GM19193 (cell line): ENCODE measurements around the gene INTS1.

Experiments used
- POLR2A ChIP-seq: IDR thresholded peaks from 4 replicates; pipeline ENCODE4 v1.6.1; 2011; ENCODE audit not compliant: insufficient read depth, insufficient read length; ENCODE audit errors: extremely low read depth

INTS1 gene, protein sequence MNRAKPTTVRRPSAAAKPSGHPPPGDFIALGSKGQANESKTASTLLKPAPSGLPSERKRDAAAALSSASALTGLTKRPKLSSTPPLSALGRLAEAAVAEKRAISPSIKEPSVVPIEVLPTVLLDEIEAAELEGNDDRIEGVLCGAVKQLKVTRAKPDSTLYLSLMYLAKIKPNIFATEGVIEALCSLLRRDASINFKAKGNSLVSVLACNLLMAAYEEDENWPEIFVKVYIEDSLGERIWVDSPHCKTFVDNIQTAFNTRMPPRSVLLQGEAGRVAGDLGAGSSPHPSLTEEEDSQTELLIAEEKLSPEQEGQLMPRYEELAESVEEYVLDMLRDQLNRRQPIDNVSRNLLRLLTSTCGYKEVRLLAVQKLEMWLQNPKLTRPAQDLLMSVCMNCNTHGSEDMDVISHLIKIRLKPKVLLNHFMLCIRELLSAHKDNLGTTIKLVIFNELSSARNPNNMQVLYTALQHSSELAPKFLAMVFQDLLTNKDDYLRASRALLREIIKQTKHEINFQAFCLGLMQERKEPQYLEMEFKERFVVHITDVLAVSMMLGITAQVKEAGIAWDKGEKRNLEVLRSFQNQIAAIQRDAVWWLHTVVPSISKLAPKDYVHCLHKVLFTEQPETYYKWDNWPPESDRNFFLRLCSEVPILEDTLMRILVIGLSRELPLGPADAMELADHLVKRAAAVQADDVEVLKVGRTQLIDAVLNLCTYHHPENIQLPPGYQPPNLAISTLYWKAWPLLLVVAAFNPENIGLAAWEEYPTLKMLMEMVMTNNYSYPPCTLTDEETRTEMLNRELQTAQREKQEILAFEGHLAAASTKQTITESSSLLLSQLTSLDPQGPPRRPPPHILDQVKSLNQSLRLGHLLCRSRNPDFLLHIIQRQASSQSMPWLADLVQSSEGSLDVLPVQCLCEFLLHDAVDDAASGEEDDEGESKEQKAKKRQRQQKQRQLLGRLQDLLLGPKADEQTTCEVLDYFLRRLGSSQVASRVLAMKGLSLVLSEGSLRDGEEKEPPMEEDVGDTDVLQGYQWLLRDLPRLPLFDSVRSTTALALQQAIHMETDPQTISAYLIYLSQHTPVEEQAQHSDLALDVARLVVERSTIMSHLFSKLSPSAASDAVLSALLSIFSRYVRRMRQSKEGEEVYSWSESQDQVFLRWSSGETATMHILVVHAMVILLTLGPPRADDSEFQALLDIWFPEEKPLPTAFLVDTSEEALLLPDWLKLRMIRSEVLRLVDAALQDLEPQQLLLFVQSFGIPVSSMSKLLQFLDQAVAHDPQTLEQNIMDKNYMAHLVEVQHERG (N-terminal part only)

DNA sequence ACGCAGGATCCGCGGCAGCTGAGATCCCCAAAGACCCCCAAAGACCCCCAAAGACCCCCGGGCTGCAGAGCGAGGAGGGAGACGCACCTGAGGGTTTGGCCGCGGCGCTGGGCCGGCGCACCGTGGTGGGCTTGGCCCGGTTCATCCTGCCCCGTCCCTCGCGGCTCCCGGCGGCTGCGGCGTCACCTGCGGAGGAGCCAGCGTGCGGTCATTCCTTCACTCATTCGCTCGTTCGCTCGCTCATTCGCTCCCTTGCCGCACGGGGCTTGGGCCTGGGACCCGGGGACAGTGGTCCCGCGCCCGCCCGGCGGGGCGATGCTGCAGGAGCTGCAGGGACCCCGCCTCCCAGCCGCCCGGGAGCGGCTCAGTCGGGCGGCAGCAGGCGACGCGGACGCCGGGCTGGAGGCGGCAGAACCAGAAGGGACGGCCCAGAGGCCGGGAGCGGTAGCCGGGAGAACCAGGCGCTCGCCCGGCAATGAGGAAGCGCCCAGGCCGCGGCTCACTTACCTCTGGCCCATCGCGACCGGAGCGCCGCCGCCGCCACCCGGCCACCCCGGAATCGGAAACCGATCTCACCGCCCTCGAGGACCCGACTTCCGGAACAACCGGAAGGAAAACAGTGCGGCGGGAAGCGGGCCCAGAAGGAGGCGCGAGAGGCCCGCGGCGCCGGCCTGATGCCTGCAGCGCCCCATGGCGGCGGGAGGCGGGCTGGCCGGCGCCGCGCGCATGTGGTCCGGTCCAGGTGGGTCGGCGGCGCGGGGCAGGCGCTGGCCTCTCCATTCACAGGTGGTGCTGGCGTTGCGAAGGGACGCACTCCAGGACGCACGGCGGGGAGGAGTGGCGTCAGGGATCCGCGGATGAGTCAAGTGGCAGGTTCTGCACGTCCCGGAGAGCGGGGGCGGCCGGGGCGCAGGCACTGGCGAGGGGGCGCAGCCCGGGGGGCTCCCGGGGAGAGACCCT, at the start of gene INTS1:
Gene INTS1, minus strand, starts transcription at position 574 of the 960 bp plus-strand sequence. Its CDS starts 429 bp downstream, at position 145.
- TF ChIP-seq POLR2A, result peak; percentile 85

DNA sequence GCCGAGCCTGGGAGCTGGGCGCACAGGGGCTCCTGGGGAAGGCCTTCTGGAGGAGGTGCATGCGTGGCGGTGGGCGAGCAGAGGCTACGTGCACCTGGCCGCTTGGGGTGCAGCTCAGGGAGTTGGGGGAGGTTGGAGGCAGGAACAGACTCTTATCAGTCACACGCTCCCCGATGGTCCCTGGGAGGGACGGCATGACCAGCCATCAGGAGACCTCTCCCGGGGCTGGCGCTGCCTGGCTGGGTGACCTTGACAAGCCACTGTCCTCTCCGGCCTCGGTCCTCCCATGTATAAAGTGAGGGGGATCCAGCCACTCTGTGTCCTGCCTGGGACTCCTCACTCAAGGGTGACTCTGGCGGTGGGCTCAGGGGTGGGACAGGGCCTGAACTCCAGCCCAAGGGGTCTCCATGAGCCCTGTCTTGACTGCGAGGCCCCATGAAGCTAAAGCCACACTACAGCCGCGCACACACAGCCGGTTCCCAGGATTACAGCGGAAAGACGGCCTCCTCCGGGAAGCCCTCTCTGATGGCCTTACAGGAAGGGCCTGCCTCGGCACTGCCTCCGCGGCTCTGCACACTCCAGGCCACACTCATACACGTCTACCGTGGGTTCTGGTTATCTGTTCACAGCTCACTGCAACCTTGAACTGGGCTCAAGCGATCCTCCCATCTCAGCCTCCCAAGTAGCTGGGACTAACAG, 49.5 kb upstream of the INTS1 start:
- no peak for TF ChIP-seq POLR2A

DNA sequence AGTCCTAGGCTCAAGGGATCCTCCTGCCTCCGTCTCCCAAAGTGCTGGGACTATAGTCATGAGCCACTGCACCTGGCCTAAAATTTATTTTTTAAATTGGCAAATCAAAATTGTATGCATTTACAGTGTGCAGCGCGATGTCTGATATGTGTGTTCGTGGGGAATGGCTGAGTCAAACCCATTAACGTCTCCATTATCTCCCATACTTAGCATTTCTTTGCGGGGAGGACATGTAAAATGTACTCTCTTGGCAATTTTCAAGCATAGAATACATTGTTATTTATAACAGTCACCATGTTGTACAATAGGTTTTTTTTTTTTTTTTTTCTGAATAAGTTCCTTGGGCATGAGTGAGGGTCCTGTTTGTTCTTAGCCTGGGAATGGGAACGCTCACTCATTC, 48.0 kb upstream of the INTS1 start:
- no peak for TF ChIP-seq POLR2A

DNA sequence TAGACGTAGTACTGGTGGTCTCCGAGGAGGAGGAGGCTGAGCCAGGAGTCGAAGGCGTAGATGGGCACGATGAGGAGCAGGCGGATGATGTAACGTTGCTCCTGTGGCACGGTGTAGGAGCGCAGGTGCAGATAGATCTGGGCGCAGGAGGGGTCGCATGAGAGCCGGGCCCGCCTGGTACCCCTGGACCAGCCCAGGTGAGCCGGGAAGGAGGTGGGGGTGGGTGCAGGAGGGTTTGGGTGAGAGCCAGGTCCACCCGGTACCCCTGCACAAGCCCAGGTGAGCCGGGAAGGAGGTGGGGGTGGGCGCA, 46.6 kb upstream of the INTS1 start:
- no peak for TF ChIP-seq POLR2A

DNA sequence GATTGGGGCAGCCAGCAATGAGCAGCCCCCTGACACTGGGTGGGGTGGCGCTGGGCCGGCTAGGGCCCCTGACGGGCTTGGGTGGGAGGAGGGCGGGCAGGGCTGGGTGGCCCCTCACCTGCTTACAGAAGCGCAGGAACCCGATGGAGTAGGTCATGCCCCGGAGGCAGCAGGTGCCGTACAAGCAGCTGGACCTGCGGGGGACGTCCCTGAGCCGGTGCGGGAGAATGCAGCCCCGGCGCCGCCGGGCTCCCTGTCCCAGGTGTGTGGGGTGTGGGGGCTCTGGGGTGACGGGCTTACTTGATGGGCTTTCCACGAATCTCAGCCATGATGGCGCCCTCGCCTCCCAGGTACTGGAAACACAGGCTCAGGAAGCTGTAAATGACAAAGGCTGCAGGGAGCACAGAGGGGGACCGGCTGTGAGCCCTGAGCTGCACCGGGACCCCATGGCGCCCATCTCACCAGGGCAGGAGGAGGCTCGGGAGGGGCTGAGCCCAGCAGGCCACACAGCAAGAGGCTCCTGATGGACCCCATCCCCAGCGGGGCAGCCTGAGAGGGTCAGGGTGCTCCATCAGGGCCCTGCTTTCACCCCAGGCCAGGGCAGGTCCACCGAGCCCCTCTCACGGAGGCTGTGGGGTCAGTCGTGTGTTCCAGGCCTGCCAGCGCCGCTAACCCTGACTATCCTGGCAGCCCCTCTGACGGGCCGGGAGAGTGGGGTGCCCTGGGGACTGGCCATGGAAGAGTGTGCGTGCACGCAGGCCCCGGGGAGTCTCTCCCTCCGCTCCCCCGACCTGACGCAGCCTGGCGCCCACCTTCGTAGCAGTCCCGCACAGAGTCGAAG, 46.0 kb upstream of the INTS1 start:
- no peak for TF ChIP-seq POLR2A

DNA sequence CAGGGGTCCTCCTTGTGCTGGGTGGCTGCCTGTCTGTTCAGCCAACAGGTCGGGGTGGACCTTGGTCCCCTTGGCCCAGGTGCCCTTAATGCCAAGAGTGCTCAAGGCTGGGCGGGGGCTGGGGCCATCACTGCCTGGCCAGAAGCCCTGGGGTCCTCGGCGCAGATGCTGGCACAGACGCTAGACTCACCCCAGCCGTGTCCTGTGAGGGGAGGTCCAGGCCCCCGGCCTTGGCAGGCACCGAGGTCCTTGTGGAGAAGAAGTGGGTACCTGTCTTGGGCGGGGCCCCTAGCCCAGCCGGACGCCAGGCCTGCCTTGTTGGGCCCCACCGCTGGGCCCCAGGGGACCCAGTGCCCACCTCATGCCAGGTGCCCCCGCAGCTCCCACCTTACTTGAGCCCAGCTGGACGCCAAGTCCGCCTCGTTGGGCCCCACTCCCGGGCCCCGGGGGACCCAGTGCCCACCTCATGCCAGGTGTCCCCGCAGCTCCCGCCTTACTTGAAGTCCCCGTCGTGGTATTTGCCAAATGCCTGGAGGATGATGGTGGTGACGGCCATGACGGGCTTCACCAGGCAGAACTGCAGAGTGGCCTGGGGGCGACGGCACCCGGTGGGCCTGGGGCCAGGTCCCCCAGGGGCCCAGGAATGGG, 45.3 kb upstream of the INTS1 start:
- no peak for TF ChIP-seq POLR2A

DNA sequence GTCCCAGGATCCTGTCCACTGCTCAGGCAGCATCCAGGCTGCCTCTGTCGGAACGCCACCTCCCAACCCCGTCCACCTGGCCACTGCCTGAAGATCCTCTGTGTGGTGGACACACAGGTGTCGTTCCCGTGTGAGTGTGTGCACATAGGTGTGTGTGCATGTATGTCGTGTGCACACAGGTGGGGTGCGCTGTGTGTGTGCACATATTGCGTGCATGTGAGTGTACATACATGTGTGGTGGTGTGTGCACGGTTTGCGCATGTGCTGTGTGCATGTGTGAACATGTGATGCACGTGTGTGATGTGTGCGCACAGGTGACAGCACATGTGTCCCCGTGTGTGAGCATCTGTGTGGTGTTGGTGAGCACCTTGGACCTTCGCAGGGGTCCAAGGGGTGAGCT, 44.8 kb upstream of the INTS1 start:
- TF ChIP-seq POLR2A, result no peak

DNA sequence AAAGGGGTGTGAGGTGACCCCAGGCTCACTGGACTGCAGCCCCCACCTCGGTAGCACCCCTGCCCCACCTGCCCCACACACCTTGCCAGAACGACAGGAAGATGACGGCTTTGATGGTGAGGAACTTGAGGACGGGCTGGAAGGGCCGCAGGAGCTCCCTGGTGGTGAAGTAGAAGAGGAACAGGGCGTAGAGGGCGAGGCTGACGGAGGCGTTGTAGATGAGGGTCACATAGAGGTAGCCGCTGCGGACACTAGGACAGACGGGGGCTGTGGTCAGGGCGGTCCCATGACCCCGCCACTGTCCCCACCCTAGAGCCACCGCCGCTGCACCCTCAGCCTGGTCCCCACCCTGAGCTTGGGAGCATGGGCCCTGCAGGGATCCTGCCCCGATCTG, 44.2 kb upstream of the INTS1 start:
- TF ChIP-seq POLR2A, result no peak

DNA sequence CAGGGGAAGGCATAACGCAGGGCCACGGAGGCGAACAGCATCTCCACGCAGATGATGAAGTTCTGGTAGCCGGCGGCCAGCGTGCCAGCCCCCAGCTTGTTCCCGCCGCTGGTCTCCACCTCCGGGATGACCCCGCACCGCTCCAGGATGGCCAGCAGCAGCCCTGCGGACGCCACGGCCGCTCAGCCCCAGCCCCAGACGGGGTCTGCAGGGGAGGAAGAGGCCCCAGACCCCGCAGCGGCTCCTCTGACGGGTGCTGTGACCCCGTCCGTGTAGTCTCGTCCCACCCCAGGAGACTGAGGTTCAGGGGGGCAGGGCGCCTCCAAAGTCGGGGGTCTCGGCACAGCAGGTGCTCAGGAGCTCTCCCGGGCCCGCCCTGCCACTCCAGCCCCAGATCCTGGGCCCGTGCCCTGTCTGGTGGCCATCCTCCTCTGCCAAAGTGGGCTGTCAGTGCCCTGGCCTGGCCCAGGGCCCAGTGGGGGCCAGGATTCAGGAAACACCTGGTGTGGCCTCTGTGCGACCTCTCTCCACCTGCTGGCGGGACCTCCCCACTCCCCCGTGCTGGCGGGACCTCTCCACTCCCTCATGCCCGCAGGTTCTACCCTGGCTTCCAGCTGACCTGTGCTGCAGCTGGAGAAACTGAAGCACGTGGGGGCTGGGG, 43.7 kb upstream of the INTS1 start:
- no peak for TF ChIP-seq POLR2A

DNA sequence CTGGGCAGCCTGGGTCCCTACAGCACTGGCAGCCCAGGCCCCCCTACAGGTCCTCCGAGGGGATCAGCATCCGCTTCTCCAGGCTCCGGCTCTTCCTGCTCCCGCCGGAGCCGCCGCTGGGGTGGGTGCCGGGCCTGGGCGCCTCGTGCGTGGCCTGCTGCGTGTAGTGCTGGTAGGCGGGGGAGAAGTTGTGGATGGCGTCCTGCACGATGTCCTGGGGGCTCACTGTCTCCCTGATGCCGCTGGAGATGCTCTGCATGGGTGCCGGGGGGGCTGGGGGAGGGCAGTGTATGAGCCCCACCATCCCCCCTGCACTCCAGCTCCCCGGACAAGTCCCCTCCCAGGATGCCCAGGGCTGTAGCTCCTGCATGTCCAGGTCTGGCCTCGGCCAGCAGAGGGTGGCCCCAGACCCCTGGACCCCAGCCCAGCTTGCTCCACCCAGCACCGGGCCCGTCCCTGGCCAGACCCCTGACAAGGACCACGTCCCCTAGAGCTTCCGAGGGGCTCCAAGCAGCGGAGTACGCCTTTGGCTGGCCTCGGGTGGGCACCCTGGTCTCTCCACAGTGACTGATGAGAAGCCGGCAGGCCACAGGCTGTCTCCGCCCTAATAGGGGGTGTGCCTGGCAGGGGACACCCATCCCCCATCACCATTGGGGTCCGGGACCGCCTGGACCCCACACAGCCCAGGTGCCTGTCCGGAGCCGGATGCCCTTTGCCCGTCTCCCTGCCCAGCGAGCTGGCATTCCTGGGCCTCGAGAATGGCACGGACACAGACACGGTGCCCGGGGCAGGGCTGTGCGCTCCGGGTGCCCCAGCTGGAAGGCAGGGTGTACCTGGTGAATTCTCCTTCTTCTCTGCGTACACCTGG, 43.0 kb upstream of the INTS1 start:
- TF ChIP-seq POLR2A, result no peak
